Measurements from ENCODE around the gene CPNE7.
"Not testable (repeated sequence)": the region's sequence is repeated elsewhere in the genome, so short reads cannot be mapped to it uniquely, and the experiment has no call there.

CPNE7 gene

GRCh38 chr16:89565506-89566372, 9.8 kb upstream of the CPNE7 start:
- DNase-seq: peak; percentile 54 to 60
- no peak for TF ChIP-seq GATA1 (IDR thresholded peaks at IDR 0.05; ENCODE audit: low read depth, low read length)
- TF ChIP-seq POLR2A (IDR thresholded peaks at IDR 0.05; ENCODE audit: low read length): peak; percentile 27

GRCh38 chr16:89567656-89568594, 7.6 kb upstream of the CPNE7 start:
- no peak for DNase-seq
- no peak for TF ChIP-seq POLR2A (IDR thresholded peaks at IDR 0.05; ENCODE audit: low read length)
- TF ChIP-seq GATA1 (IDR thresholded peaks at IDR 0.05; ENCODE audit: low read depth, low read length): no peak

GRCh38 chr16:89569506-89570341, 5.8 kb upstream of the CPNE7 start:
- no peak for DNase-seq
- TF ChIP-seq GATA1 (IDR thresholded peaks at IDR 0.05; ENCODE audit: low read depth, low read length) (no peak), POLR2A (IDR thresholded peaks at IDR 0.05; ENCODE audit: low read length) (no peak)

GRCh38 chr16:89570342-89570923, 5.1 kb upstream of the CPNE7 start:
- TF ChIP-seq GATA1 (IDR thresholded peaks at IDR 0.05; ENCODE audit: low read depth, low read length): no peak
- no peak for TF ChIP-seq POLR2A (IDR thresholded peaks at IDR 0.05; ENCODE audit: low read length)
- no peak for DNase-seq

GRCh38 chr16:89570983-89571598, 4.5 kb upstream of the CPNE7 start:
- not testable (repeated sequence) for DNase-seq

- no peak for DNase-seq
- TF ChIP-seq POLR2A (IDR thresholded peaks at IDR 0.05; ENCODE audit: low read length) (no peak), GATA1 (IDR thresholded peaks at IDR 0.05; ENCODE audit: low read depth, low read length) (no peak)
These were observed 3.9 kb upstream of the CPNE7 start for GRCh38 chr16:89571636-89572035.

GRCh38 chr16:89572073-89572484, 3.5 kb upstream of the CPNE7 start:
- DNase-seq: no peak
- TF ChIP-seq GATA1 (IDR thresholded peaks at IDR 0.05; ENCODE audit: low read depth, low read length) (no peak), POLR2A (IDR thresholded peaks at IDR 0.05; ENCODE audit: low read length) (no peak)

GRCh38 chr16:89572485-89573205, 2.9 kb upstream of the CPNE7 start:
- TF ChIP-seq POLR2A (IDR thresholded peaks at IDR 0.05; ENCODE audit: low read length) (no peak), GATA1 (IDR thresholded peaks at IDR 0.05; ENCODE audit: low read depth, low read length) (no peak)
- no peak for DNase-seq

GRCh38 chr16:89573826-89574680, 1.5 kb upstream of the CPNE7 start:
- no peak for TF ChIP-seq GATA1 (IDR thresholded peaks at IDR 0.05; ENCODE audit: low read depth, low read length)
- no peak for TF ChIP-seq POLR2A (IDR thresholded peaks at IDR 0.05; ENCODE audit: low read length)
- no peak for DNase-seq

GRCh38 chr16:89574681-89575246, 794 bp upstream of the CPNE7 start:
- TF ChIP-seq POLR2A (IDR thresholded peaks at IDR 0.05; ENCODE audit: low read length) (no peak), GATA1 (IDR thresholded peaks at IDR 0.05; ENCODE audit: low read depth, low read length) (no peak)
- DNase-seq: peak; percentile 72

Measured in erythroblast (primary cell).